Cardiac muscle cell (in vitro differentiated cells and primary cell): Measurements from ENCODE around the gene TCF12. TPM values are rescaled to one million over a fixed set of nuclear protein-coding genes. Genes with fewer than 3 reads are reported as not detected.

Experiments used
- DNase-seq, 2 donors: peaks; one replicate each; pipeline versions ENCODE4 v3.0.0 to v3.0.0-alpha.2; 2010 to 2017; ENCODE audit warnings: low read depth in 1 of 2, low spot score in 1 of 2
- H3K27ac ChIP-seq: fragments of 200-600 bp; sonication (generic); 2 replicates; pipeline ENCODE4 v1.5.1; 2016
- H3K27me3 ChIP-seq: fragments of 200-600 bp; sonication (generic); 2 replicates; pipeline ENCODE4 v1.6.0; 2016; ENCODE audit warnings: control low read depth
- H3K36me3 ChIP-seq: fragments of 200-600 bp; sonication (generic); 2 replicates; pipeline ENCODE4 v1.5.1; 2016; ENCODE audit warnings: control low read depth
- H3K4me1 ChIP-seq: fragments of 200-600 bp; sonication (generic); 2 replicates; pipeline ENCODE4 v1.8.1; 2017; ENCODE audit warnings: low read depth, mild to moderate bottlenecking, mixed run types
- H3K4me3 ChIP-seq: fragments of 200-600 bp; sonication (generic); 2 replicates; pipeline ENCODE4 v1.5.1; 2016; ENCODE audit warnings: mild to moderate bottlenecking
- H3K9me3 ChIP-seq: fragments of 200-600 bp; sonication (generic); 2 replicates; pipeline ENCODE4 v1.5.1; 2017; ENCODE audit warnings: low read depth, mild to moderate bottlenecking, control low read depth
- CTCF ChIP-seq: IDR thresholded peaks from 2 replicates; pipeline ENCODE4 v1.5.1; 2012; ENCODE audit warnings: low read depth, mild to moderate bottlenecking, low read length
- polyA plus RNA-seq: library from polyadenylated mRNA; unstranded; fragments of >200 nt; fragmentation: Nextera tagmentation; extraction: Ambion mirVana; gene quantifications from 2 replicates; pipeline ENCODE4 v1.2.1, GENCODE V29; 2016
- total RNA-seq: library from RNA; depleted of rRNA; stranded (reverse); fragments of >200 nt; gene quantifications from 2 replicates; pipeline ENCODE4 v1.2.3, GENCODE V29; 2016

TCF12 gene
- total and polyA plus RNA-seq, 2 experiments from 2014 or later: 42.6 to 137 TPM

- Histone ChIP-seq H3K4me1 (peaks cover 16% of the 10 kb centered on the region), H3K27me3 (no peaks in the 10 kb centered on the region), H3K36me3 (no peaks in the 10 kb centered on the region), H3K9me3 (no peaks in the 10 kb centered on the region), H3K4me3 (no peak overlapping the region), H3K27ac (no peak overlapping the region)
- DNase-seq: no peak
- no peak for TF ChIP-seq CTCF
These were observed 28.4 kb upstream of the TCF12 start for GRCh38 chr15:56890038-56890437.

GRCh38 chr15:56891852-56892440, 26.5 kb upstream of the TCF12 start:
- no peaks in the 10 kb centered on the region for H3K9me3 ChIP-seq
- DNase-seq: no peak
- no peak overlapping the region for H3K27ac ChIP-seq
- no peak for TF ChIP-seq CTCF
- no peaks in the 10 kb centered on the region for H3K27me3 ChIP-seq
- no peaks in the 10 kb centered on the region for H3K36me3 ChIP-seq
- peaks cover 11% of the 10 kb centered on the region for H3K4me1 ChIP-seq
- no peak overlapping the region for H3K4me3 ChIP-seq

GRCh38 chr15:56892659-56893363, 25.6 kb upstream of the TCF12 start:
- Histone ChIP-seq H3K4me1 (peaks cover 11% of the 10 kb centered on the region), H3K27me3 (no peaks in the 10 kb centered on the region), H3K9me3 (no peaks in the 10 kb centered on the region), H3K36me3 (no peaks in the 10 kb centered on the region), H3K4me3 (no peak overlapping the region), H3K27ac (peak overlapping the region; percentile 11)
- DNase-seq: no peak
- TF ChIP-seq CTCF: no peak

- no peaks in the 10 kb centered on the region for H3K36me3 ChIP-seq
- H3K9me3 ChIP-seq: no peaks in the 10 kb centered on the region
- H3K27ac ChIP-seq: peak overlapping the region; percentile 11
- peaks cover 11% of the 10 kb centered on the region for H3K4me1 ChIP-seq
- no peak for TF ChIP-seq CTCF
- H3K27me3 ChIP-seq: no peaks in the 10 kb centered on the region
- H3K4me3 ChIP-seq: no peak overlapping the region
- peak in 1 of 2 donors; percentile 22 for DNase-seq
These were observed 25.1 kb upstream of the TCF12 start for GRCh38 chr15:56893364-56893678.

GRCh38 chr15:56894601-56895000, 23.8 kb upstream of the TCF12 start:
- no peaks in the 10 kb centered on the region for H3K27me3 ChIP-seq
- H3K9me3 ChIP-seq: no peaks in the 10 kb centered on the region
- no peak overlapping the region for H3K27ac ChIP-seq
- H3K4me1 ChIP-seq: peaks cover 11% of the 10 kb centered on the region
- no peak overlapping the region for H3K4me3 ChIP-seq
- TF ChIP-seq CTCF: no peak
- DNase-seq: no peak
- no peaks in the 10 kb centered on the region for H3K36me3 ChIP-seq
